ENCODE results near the gene PTGES2. TPM values are rescaled to one million over a fixed set of nuclear protein-coding genes. Genes with fewer than 3 reads are reported as not detected.

Gene PTGES2
- 68.5 and 79.8 TPM in 2 replicates for total RNA-seq (2016; rRNA removed; fragmentation: Illumina TruSeq; extraction: Trizol)
- total RNA-seq (2016; cell fraction: cytosol; rRNA removed; fragmentation: Illumina TruSeq; extraction: Trizol; ENCODE audit: low read depth): 176 and 179 TPM in 2 replicates
- 65.6 and 85.2 TPM in 2 replicates for total RNA-seq (2016; cell fraction: insoluble cytoplasmic fraction; rRNA removed; fragmentation: Illumina TruSeq; extraction: Trizol)
- total RNA-seq (2016; cell fraction: membrane; rRNA removed; fragmentation: Illumina TruSeq; extraction: Trizol): 80.3 and 84.6 TPM in 2 replicates
- total RNA-seq (2016; cell fraction: nucleus; rRNA removed; fragmentation: Illumina TruSeq; extraction: Trizol): 40.6 and 44.2 TPM in 2 replicates
- 63.7 and 67.2 TPM in 2 replicates for polyA plus RNA-seq (2011; rRNA removed)
- polyA plus RNA-seq (2011; cell fraction: cytosol; rRNA removed): 53.6 and 85.6 TPM in 2 replicates
- 128 and 148 TPM in 2 replicates for polyA plus RNA-seq (2011; cell fraction: nucleus; rRNA removed)
- 39.6 and 40.6 TPM in 2 replicates for polyA plus RNA-seq (2012)
- 61.1 and 71.8 TPM in 2 replicates for polyA plus RNA-seq (2016; cell fraction: cytosol; fragmentation: Illumina TruSeq; extraction: Trizol; ENCODE audit: low read depth)
- polyA plus RNA-seq (2016; cell fraction: insoluble cytoplasmic fraction; fragmentation: Illumina TruSeq; extraction: Trizol; ENCODE audit: low read depth): 67.8 and 88.5 TPM in 2 replicates
- 68.9 and 78.2 TPM in 2 replicates for polyA plus RNA-seq (2016; cell fraction: membrane; fragmentation: Illumina TruSeq; extraction: Trizol; ENCODE audit: low read depth)
- 101 and 105 TPM in 2 replicates for polyA plus RNA-seq (2016; cell fraction: nucleus; fragmentation: Illumina TruSeq; extraction: Trizol; ENCODE audit: insufficient read depth, low read depth)
- 109 and 143 TPM in 2 replicates for polyA minus RNA-seq (2011; rRNA and poly(A)+ RNA removed; ENCODE audit: low replicate concordance)
- polyA minus RNA-seq (2011; cell fraction: cytosol; rRNA and poly(A)+ RNA removed): 29.5 and 39.2 TPM in 2 replicates
- 39.4 and 44.6 TPM in 2 replicates for polyA minus RNA-seq (2011; cell fraction: nucleus; rRNA and poly(A)+ RNA removed)
- Bru-seq, nascent RNA: percentile 75 among the genes with signal in this experiment
- percentile 80 among the genes with signal in this experiment for BruChase-seq, experiment 1, labeled RNA remaining after a 6-hour chase
- percentile 76 among the genes with signal in this experiment for BruChase-seq, experiment 2, labeled RNA remaining after a 2-hour chase
- long read RNA-seq, experiment 1, transcript PTGES2-202 (7 exons, 2,331 nt): major isoform, 52 of 83 reads
- long read RNA-seq, experiment 1, partial matches to known transcripts: 8 of 83 reads
- long read RNA-seq, experiment 1, other reads (novel, unspliced or antisense): 22 of 83 reads
- long read RNA-seq, experiment 2, partial matches to known transcripts: 100 of 132 reads
- long read RNA-seq, experiment 2, other reads (novel, unspliced or antisense): 32 of 132 reads

GRCh38 chr9:128127568-128127989 lies at the start of gene PTGES2:
Gene PTGES2 (minus strand): TSS chr9:128127729. CDS start chr9:128127717, 12 bp downstream.
- Histone ChIP-seq H3K9me3 (ENCODE audit: low read length) (no peaks in the 10 kb centered on the region), H3K4me1 (ENCODE audit: insufficient read depth, low read length) (peaks cover 50% of the 10 kb centered on the region), H3K4me3 (replicated peaks in 1 of 3; ENCODE audit: insufficient read depth in 1 of 3, low read depth in 2 of 3, low read length in 3 of 3) (peak within 1 kb of the TSS; percentile 96 to 99 (median 97)), H4K20me1 (ENCODE audit: insufficient read depth, low read length) (peaks cover 4% of the 10 kb centered on the region; the same call in 1 of the 2 replicates), H3K27ac (ENCODE audit: extremely low read length, insufficient read depth, low read length) (peak within 1 kb of the TSS; percentile 99), H2AFZ (ENCODE audit: low read length) (no peak within 1 kb of the TSS), H3K36me3 (replicated peaks in 1 of 2; ENCODE audit: control insufficient read depth in 1 of 2, insufficient read depth in 2 of 2, low read length in 2 of 2) (peaks cover 3 to 20% of the 10 kb centered on the region in 2 experiments; a peak in 3 of 5 replicates), H3K79me2 (ENCODE audit: insufficient read depth, low read length) (peaks cover 23% of the 10 kb centered on the region), H3K9ac (ENCODE audit: insufficient read depth, low read depth, low read length) (peak within 1 kb of the TSS; percentile 95), H3K4me2 (ENCODE audit: low read depth, low read length) (peak within 1 kb of the TSS; percentile 87), H3K27me3 (ENCODE audit: control insufficient read depth in 1 of 2, insufficient read depth in 2 of 2, low read length in 2 of 2) (no peaks in the 10 kb centered on the region)
- no TSS peak for BruUV-seq (replicated peaks)
- in situ Hi-C loops (cut with HindIII; ENCODE audit: extremely low pct_ligation_motif_present, low pct_unique_long_range_greater_than_20kb) (no loop called here), intact Hi-C loops (cut with micrococcal nuclease; ENCODE audit: unreplicated experiment) (loop anchor here (1.0 kb wide), 1 partner anchor 10 kb away; no protein-coding TSS in a partner anchor)
- WGBS (ENCODE audit: low lambda C conversion rate): 2% methylated on average over 12 of the region's 56 CpGs
- DNase-seq (ENCODE audit: low spot score): peak; percentile 68
- no peak for FAIRE-seq
- POLR2A ChIA-PET: interaction anchor here (1.1 to 3.0 kb wide), 6 partner anchors 9 to 175 kb away, joined by 3 to 12 read pairs (median 6); partner anchors contain the start of gene BBLN
- ATAC-seq: peak; percentile 66
- CTCF ChIA-PET (ENCODE audit: low intra/inter-chr PET ratio, low total read pairs): interaction anchor here (1.4 kb wide), 1 partner anchor 10 kb away, joined by 3 read pairs; no protein-coding TSS in a partner anchor
- peak; percentile 73; the same call in 1 of the 2 replicates for TF ChIP-seq ZNF563 (CRISPR knock-in tag; IDR thresholded peaks at IDR 0.05)
- no peak for TF ChIP-seq ZMYM4 (CRISPR knock-in tag; IDR thresholded peaks at IDR 0.05)
- TF ChIP-seq ZNF329 (CRISPR knock-in tag; IDR thresholded peaks at IDR 0.05; ENCODE audit: low read depth): 0 out of 2 replicates have a peak, but pooled peaks have one; percentile 41
- peak; percentile 87 for TF ChIP-seq YEATS4 (CRISPR knock-in tag; IDR thresholded peaks at IDR 0.05; ENCODE audit: borderline replicate concordance)
- peak in 1 of 2 experiments; percentile 60; a peak in 3 of 4 replicates for TF ChIP-seq POLR2A (IDR thresholded peaks at IDR 0.05; ENCODE audit: insufficient read depth in 1 of 2, low read depth in 2 of 2, low read length in 2 of 2)
- TF ChIP-seq HNRNPLL (IDR thresholded peaks at IDR 0.05; ENCODE audit: low read depth, low read length, poor library complexity, severe bottlenecking): peak; percentile 66
- 0 out of 2 replicates have a peak, but pooled peaks have one; percentile 79 for TF ChIP-seq SRY (CRISPR knock-in tag; IDR thresholded peaks at IDR 0.05)
- TF ChIP-seq MTERF4 (CRISPR knock-in tag; IDR thresholded peaks at IDR 0.05): no peak; the same call in 1 of the 2 replicates
- peak; percentile 61 for TF ChIP-seq E2F5 (CRISPR knock-in tag; conservative IDR thresholded peaks at IDR 0.05)
- TF ChIP-seq ZNF598 (CRISPR knock-in tag; IDR thresholded peaks at IDR 0.05; ENCODE audit: borderline replicate concordance): 0 out of 2 replicates have a peak, but pooled peaks have one; percentile 7
- TF ChIP-seq KAT7 (CRISPR knock-in tag; IDR thresholded peaks at IDR 0.05; ENCODE audit: borderline replicate concordance): 0 out of 2 replicates have a peak, but pooled peaks have one; percentile 20
- TF ChIP-seq ZBTB1 (CRISPR knock-in tag; IDR thresholded peaks at IDR 0.05; ENCODE audit: borderline replicate concordance): no peak
- no peak for TF ChIP-seq MXD1 (CRISPR knock-in tag; IDR thresholded peaks at IDR 0.05)
- TF ChIP-seq PCBP1 (IDR thresholded peaks at IDR 0.05; ENCODE audit: borderline replicate concordance, low read depth, low read length): 0 out of 2 replicates have a peak, but pooled peaks have one; percentile 59
- TF ChIP-seq SP2 (CRISPR knock-in tag; IDR thresholded peaks at IDR 0.05): no peak
- TF ChIP-seq MBNL3 (CRISPR knock-in tag; conservative IDR thresholded peaks at IDR 0.05): no peak
- no peak for TF ChIP-seq KLF11 (CRISPR knock-in tag; IDR thresholded peaks at IDR 0.05)
